HG02623 (cell line): ENCODE data around the gene IGSF21.
"Not testable (repeated sequence)": the region's sequence is repeated elsewhere in the genome, so short reads cannot be mapped to it uniquely, and the experiment has no call there.

ENCODE experiments used
- ATAC-seq: cut with Tn5 transposase; IDR thresholded peaks from one replicate; pipeline ENCODE4 v1.9.1; 2021; ENCODE audit warnings: moderate library complexity; ENCODE audit not compliant: unreplicated experiment

Gene IGSF21

GRCh38 chr1:18144062-18144461 is 36.5 kb downstream of the IGSF21 start:
- ATAC-seq = no peak

- no peak for ATAC-seq
These were observed 37.5 kb downstream of the IGSF21 start for GRCh38 chr1:18144916-18145647.

- ATAC-seq = no peak
These were observed 38.4 kb downstream of the IGSF21 start for GRCh38 chr1:18145851-18146618.

GRCh38 chr1:18146886-18147285 is 39.3 kb downstream of the IGSF21 start:
- ATAC-seq = no peak

DNA sequence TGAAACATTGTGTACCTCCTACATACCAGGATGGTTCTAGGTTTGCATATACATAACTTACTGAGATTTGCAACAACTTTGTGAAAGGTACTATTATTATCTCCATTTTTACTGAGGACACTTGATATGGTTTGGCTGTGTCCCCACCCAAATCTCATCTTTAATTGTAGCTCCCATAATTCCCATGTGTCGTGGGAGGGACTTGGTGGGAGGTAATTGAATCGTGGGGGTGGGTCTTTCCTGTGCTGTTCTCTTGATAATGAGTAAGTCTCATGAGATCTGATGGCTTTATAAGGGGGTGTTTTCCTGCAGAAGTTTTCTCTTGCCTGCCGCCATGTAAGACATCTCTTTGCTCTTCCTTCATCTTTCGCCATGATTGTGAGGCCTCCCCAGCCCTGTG is 40.1 kb downstream of the IGSF21 start:
- ATAC-seq = no peak

DNA sequence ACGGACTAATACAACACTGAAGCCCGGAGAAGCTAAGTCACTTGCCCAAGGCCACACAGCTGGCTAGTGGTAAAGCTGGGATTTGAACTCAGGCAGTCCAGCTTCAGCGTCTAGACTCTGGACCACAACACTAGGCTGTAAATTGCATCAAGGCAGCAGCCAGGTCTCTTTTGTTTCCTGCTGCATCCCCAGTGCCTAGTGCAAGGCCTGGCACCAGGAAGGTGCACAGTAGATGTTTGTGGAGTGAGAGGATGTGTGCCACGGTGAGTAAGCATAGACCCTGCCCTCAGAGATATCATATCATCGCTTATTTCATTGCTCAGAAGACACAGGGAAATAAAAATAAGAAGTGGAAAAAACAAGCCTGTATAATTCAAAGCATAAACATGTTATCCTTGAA is 40.9 kb downstream of the IGSF21 start:
- ATAC-seq = no peak

DNA sequence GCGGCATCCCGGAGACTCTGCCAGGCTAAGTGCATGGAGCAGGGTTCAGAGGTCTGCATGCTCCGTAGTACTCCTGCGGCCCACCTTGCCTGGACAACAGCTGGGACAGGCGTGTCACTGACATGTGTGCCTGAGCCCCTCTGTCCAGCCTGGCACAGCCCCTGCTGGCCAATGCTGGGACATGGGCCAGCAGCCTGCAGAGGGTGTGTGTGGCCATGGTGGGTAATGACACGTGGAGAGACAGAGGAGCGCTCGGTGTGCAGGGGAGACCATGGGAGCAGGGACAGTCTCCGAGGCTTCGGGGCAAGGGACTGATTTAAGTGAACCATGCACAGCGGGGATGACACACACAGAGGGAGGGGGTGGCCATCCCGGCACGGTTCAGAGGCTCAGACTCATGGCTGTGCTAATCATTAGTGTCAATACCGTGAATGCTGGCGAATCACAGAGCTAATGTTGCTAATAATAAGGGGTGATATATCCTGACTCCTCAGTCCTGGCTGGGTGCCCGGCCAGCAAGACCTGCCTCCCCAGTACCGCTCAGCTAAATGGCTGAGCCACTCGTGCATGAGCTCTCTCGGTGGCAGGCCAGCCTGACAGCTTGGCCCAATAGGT is 41.5 kb downstream of the IGSF21 start:
- no peak for ATAC-seq

GRCh38 chr1:18151436-18152122 is 44.0 kb downstream of the IGSF21 start:
- no peak for ATAC-seq

DNA sequence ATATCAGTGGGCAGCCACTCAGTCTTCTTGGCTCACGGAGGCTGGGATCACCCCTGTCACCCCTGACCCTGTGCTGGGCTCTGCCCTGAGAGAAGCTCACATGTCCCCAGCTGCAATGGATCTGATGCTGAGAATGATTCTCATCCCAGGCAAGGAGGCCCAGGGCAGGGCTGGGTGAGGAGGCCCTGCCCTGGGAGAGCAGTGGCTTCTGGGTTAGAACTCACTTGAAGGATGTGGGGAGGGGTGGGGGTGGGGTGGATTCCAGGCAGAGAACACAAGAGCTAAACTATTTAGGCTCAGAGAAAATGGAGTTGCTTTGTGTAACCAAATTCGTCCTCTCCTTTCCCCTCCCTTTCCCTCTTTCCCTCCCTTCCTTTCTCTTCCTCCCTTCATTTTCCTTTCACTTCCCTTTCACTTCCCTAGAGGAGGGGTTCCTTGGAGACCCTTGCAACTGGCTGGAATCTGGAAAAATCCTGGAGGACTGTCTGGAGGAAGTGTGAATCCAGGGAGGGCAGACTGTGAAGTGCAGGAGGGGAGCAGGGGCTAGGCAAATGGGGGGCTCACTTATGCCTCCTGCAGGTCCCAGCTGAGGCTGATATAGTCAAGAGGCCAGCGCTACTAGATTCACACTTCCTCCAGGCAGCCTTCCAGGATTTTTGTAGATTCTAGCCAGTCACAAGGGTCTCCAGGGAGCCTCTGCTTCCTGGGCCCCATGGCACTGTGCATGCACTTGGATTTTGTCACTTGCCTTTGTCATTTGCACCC is 47.0 kb downstream of the IGSF21 start:
- ATAC-seq = no peak

- ATAC-seq = no peak
These were observed 48.3 kb downstream of the IGSF21 start for GRCh38 chr1:18155881-18156385.

DNA sequence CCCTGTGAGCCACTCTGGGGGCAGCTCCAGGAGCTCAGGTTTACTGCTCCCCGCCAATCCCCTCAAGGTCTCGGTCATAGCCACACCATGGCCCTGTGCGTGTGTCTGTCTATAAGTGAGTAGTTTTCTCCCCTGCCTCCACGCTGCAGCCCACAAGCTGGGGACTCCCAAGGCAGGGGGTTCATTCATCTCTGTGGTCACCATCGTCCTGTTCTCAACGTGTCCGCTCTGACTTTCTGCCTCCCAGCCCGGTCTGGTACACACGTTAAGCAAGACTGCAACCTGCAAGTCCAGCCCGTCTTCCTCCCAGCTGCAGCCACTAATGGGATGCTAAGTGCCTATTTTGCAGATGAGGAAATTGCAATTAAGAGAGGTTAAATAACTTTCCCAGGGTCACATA is 49.8 kb downstream of the IGSF21 start:
- no peak for ATAC-seq

DNA sequence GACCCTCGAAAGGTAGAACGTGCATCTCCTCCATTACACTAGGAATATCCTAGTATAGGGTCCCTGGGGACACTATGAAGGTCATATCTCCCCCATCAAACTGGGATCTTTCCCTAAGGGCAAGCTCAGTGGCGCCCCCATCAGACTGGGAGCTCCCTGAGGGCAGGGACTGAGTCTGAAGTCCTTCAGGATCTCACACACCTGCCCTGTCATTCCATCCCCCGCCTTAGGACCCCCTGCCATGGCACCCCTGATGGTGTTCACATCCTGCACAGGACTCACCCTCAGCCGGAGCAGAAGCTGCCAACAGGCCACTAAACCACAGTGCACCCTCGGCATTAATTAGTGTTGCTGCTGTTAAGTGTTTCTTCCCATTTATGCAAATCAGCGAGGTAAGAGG is 50.4 kb downstream of the IGSF21 start:
- ATAC-seq = no peak

GRCh38 chr1:18158714-18159113 is 51.1 kb downstream of the IGSF21 start:
- ATAC-seq = no peak

DNA sequence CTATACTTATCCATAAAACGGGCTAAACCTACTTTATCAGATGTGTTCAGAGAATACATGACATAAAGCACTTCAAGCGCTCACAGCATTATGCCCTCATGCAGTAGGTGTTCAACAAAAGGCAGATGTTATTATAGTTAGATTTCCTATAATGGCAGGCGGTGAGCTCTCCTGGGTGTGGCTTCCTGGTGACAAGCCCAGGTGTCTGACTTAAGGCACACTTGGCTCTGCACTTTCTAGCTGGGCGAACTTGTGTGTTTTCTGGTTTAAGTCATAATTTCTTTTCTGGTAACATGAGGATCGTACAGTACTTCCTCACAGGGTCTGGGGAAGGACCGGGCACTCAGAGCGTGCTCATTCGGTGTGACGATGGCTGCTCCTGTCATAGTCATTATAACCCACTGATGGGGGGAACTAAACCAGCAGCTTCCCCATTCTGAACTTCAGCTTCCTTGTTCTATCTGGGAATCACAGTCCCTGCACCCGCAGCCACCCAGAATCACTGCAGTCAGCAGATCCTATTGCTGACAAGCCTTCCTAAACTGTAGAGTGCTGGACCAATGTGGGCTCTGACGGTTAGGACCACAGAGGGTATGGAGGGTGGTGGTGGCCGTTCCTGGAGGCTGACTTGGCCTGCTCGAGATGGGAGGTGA is 52.8 kb downstream of the IGSF21 start:
- ATAC-seq = no peak

- ATAC-seq = no peak
These were observed 54.1 kb downstream of the IGSF21 start for GRCh38 chr1:18161690-18162089.

DNA sequence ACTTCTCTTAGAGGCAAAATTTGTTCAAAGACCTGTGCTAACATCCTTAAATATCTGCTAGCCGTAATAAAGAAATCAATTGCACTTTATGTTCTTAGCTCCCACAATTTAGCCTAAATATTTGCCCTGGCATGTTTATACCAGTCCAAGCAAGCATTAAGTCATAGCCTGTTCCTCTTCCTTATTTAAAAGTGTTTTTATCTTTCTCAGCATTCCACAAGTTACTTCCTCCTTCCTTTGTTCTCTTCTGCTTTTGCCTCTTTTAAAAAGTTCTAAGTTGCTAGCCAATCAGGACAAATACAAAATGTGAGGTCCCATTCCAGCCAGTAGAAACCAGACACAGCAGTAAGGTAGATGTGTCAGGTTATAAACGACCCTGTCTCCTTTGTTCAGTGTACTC is 58.0 kb downstream of the IGSF21 start:
- ATAC-seq = not testable (repeated sequence)

DNA sequence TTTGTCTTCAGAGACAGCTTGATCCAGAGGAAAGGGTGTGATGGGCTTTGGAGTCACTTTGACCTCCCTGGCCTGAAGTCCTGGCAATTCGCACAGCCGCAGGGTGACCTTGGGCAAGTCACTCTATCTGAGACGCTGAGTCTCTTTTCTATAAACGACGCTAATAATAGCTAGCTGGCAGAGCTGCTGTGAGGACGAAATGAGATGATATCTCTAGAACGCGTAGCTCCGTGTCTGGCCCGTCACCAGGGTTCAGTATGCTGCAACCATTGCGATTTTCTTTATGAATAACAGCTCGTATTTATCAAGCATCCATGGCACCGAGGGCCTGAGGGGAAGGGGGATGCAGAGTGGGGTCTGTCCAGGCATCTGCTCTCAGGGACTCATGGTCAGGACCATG is 58.7 kb downstream of the IGSF21 start:
- no peak for ATAC-seq

DNA sequence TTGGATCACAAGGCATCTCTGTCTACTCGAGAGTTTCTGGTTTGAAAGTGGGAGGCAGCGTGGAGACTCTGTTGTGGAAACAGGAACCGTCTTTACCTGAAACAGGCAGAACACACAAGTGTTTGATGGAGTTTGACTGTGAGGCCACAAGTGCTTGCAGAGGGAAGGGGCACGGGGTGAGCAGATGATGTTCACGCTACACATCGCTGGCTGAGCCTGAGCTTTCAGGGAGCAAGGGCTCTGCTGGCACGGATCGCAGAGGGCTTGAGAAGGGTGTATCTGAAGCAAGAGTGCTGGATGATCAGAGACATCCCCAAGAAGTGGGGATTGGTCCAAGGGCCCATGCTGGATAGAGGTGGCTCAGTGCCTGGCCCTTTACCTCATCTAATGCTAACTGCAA is 59.3 kb downstream of the IGSF21 start:
- no peak for ATAC-seq

DNA sequence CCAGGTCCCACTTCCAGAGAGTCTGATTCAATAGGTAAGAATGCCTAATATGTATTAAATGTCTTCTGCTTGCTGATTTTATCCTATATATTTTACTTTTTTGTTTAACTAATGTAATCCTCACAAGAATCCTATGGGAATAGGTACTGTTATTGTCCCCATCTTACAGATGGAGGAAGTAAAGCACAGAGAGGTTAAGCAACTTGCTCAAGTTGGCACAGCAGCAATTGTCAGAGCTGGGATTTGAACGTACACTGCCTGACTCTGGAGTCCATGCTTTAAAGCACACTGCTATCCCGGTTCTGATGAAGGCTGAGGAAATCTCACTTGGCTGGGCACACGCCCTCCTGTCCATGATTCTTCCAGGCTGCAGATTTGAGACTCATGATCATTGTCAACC is 62.8 kb downstream of the IGSF21 start:
- no peak for ATAC-seq

DNA sequence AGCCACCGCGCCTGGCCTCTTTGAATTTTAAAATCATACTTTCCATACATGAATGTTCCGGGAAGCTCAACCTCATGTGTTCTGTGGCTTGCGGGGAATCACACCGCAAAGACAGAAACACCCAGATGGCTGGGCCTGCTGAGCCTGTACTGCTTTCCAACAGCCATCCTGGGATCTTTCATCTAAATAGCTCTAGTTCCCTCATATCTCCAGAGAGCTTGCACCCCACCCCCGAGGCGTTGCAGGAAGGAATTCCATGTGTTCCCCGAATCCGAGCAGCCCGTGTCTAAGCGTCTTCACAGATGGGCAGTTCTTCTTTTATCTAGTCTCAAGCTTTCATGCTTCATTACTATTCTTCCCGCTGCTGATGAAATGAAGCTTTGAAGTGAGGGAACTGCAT is 66.4 kb downstream of the IGSF21 start:
- ATAC-seq = no peak
